Adrenal gland (tissue), 5 donors: ENCODE data around the gene CD48.

Experiments
- CTCF ChIP-seq, 6 experiments: fragments of 450-650 bp in 4 of 6; fragments of 200-600 bp in 2 of 6; sonication (generic) in 1 of 6; IDR thresholded peaks; 1 replicate in 5 of 6; 2 replicates in 1 of 6; pipeline versions ENCODE4 v1.5.1 to v1.8.0; 2016 to 2021; ENCODE audit warnings: antibody characterized with exemption in 6 of 6, mild to moderate bottlenecking in 2 of 6, moderate library complexity in 1 of 6
- POLR2A ChIP-seq, 2 donors: fragments of 450-650 bp; IDR thresholded peaks; one replicate each; pipeline ENCODE4 v1.6.1; 2017; ENCODE audit warnings: antibody characterized with exemption in 2 of 2, mild to moderate bottlenecking in 2 of 2, moderate library complexity in 1 of 2
- donor health status: DM: no; HTN: no; CAD: no.

GRCh38 chr1:160739098-160739511 is 27.5 kb upstream of the CD48 start, which contains the start of gene SLAMF7:
- TF ChIP-seq POLR2A (IDR thresholded peaks at IDR 0.05) (no peak), CTCF (IDR thresholded peaks at IDR 0.05) (no peak)
